ENCODE measurements around the gene CSRP2.

DNA sequence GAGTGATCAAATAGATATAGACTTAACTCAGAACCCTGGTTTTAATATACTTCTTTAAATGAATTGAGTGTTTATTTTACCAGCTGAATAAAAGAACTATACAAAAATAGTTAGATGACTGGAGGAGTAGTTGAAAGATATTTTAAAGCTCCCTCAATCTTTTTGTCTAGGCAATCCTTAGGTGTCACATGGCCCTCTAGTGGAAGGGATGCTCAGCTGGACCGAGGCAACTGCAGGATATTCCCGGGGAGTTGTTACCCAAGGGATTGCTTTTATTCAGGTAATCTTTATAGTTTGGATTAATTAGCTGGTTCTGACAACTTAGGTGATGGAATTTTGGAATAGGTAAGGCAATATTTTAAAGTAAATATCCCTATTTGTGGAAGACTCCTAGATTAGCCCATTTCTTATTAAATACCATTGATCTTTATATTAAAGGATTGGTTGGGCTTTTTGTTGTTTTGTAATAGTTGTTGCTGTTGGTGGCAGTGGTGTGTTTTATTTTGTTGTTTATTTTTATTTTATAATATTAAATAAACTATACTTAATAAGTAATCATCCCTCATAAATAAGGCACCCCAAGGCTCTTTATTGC, 57.8 kb downstream of the CSRP2 start:
- TF ChIP-seq, protein P1, sequence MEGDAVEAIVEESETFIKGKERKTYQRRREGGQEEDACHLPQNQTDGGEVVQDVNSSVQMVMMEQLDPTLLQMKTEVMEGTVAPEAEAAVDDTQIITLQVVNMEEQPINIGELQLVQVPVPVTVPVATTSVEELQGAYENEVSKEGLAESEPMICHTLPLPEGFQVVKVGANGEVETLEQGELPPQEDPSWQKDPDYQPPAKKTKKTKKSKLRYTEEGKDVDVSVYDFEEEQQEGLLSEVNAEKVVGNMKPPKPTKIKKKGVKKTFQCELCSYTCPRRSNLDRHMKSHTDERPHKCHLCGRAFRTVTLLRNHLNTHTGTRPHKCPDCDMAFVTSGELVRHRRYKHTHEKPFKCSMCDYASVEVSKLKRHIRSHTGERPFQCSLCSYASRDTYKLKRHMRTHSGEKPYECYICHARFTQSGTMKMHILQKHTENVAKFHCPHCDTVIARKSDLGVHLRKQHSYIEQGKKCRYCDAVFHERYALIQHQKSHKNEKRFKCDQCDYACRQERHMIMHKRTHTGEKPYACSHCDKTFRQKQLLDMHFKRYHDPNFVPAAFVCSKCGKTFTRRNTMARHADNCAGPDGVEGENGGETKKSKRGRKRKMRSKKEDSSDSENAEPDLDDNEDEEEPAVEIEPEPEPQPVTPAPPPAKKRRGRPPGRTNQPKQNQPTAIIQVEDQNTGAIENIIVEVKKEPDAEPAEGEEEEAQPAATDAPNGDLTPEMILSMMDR (IDR thresholded peaks at IDR 0.05): no peak
- TF ChIP-seq EP300 (IDR thresholded peaks at IDR 0.05): no peak
